ENCODE results near the gene POLD2.

POLD2 gene

DNA sequence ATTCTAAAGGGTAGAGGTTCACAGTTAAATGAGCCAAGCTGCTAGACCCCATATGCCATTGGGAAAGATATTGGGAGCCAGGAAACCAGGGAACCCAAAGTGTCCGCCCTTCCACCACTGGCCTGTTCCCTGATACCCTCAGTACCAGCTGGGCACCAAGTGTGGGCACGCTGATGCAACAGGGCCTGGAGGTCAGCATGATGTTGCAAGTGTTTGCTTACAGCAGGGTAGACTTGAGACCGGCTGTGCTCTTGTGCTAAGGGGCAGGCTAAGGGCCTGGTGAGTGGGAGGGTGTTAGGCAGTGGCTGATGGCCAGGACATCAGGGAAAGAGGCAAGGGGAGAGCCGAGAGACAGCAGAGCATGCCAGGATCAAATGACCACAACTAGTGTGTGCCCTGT is 38.8 kb upstream of the POLD2 start:
- TF ChIP-seq, protein P1, sequence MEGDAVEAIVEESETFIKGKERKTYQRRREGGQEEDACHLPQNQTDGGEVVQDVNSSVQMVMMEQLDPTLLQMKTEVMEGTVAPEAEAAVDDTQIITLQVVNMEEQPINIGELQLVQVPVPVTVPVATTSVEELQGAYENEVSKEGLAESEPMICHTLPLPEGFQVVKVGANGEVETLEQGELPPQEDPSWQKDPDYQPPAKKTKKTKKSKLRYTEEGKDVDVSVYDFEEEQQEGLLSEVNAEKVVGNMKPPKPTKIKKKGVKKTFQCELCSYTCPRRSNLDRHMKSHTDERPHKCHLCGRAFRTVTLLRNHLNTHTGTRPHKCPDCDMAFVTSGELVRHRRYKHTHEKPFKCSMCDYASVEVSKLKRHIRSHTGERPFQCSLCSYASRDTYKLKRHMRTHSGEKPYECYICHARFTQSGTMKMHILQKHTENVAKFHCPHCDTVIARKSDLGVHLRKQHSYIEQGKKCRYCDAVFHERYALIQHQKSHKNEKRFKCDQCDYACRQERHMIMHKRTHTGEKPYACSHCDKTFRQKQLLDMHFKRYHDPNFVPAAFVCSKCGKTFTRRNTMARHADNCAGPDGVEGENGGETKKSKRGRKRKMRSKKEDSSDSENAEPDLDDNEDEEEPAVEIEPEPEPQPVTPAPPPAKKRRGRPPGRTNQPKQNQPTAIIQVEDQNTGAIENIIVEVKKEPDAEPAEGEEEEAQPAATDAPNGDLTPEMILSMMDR (IDR thresholded peaks at IDR 0.05; ENCODE audit: control insufficient read depth, extremely low read depth, insufficient read depth), result no peak

DNA sequence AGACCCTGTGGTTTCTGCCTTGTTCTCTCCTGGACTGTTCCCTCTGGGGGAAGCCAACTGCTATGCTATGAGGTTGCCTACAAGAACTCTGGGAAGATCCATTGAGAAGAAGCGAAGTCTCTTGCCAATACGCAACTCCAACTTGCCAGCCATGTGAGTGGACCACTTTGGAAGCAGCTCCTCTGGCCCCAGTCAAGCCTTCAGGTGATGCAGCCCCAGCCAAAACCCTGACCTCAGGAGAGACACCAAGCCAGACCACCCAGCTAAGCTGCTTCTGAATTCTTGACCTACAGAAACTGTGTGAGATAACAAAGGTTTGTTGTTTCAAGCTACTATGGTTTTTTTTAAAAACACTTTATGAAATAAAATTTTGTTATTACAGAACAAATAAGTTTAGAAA is 38.0 kb upstream of the POLD2 start:
- TF ChIP-seq, protein P1 (IDR thresholded peaks at IDR 0.05; ENCODE audit: control insufficient read depth, extremely low read depth, insufficient read depth), result no peak
- no peak overlapping the region for H3K4me3 ChIP-seq (ENCODE audit: low read depth, low read length)
- DNase-seq (ENCODE audit: low read depth), result no peak

More for the DNA sequence above, 38.8 kb upstream of the POLD2 start:
- H3K4me3 ChIP-seq (ENCODE audit: low read depth, low read length), result no peak overlapping the region
- no peak for DNase-seq (ENCODE audit: low read depth)

DNA sequence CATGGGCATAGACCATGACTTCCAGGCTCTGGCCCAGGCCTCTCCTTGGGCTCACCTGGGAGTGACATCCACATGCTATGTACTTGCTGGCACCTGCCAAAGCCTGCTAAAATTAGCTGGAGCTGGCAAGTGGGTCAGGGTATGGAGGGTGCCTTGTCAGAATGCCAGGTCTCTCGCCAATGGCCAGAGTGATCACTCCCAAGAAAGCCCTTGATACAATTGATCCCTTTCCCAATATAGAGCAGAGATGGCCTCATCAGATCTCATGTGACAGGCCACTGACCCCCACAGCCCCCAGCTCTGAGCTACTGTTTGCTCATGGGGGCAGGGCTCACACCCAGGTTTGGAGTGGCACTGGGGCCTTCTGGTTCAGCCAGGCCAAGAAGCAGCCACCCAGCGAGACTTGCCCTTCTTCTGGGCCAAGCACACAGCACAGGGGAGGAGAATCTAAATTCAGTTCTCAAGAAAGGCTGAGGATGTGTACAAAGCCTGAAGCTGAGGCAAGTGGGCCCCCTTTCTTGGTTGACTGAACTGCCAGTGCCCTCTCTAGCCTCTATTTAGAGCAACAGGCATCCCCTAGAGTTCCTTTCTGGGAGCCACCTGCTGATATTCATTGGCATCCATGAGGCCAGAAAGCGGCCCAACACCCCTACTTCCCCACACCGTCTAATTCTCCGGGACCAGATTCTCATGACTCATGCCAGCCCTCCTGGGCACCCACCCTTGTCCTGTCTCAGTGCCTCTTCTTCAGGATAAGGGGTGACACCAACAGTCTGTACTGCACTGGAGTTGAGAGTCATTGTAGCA is 36.7 kb upstream of the POLD2 start:
- no peak for DNase-seq (ENCODE audit: low read depth)
- TF ChIP-seq, protein P1 (IDR thresholded peaks at IDR 0.05; ENCODE audit: control insufficient read depth, extremely low read depth, insufficient read depth), result no peak
- H3K4me3 ChIP-seq (ENCODE audit: low read depth, low read length), result no peak overlapping the region

DNA sequence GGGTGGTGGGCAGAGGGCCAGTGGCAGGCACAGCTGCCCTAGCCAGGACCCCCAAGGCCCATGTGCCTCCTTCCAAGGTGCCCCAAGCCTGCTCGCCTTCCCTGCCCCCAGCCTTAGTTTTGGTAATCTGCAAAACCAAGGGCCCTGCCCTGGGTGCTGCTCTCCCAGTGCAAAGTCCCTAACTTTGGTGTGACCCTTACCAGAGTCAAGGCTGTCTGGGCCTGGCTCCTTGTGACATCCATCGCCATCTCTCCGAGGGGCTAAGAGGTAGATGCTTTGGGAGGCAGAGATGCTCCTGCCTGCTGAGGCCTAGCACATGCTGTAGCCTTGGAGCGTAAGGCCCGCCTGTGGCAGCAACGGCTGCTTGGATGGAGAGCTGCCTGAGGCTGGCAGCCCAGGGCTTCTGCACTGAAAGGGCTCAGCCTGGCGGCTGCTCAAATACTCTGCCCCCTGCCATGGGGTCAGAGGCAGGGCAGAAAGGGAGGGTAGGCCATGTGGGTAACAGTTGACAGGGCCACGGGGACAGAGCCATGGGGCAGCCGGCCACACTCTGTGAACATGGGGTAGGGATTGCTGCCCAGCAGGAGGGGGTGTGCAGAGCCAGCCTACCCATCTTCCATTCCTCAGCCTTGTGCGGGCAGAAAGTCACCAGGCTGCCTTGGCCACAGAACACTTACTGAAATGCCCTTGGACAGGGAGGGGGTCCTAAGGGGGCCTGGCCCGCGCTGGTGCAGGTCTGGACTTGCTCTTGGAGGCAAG is 35.7 kb upstream of the POLD2 start:
- no peak for DNase-seq (ENCODE audit: low read depth)
- H3K4me3 ChIP-seq (ENCODE audit: low read depth, low read length), result no peak overlapping the region
- TF ChIP-seq, protein P1 (IDR thresholded peaks at IDR 0.05; ENCODE audit: control insufficient read depth, extremely low read depth, insufficient read depth), result no peak

DNA sequence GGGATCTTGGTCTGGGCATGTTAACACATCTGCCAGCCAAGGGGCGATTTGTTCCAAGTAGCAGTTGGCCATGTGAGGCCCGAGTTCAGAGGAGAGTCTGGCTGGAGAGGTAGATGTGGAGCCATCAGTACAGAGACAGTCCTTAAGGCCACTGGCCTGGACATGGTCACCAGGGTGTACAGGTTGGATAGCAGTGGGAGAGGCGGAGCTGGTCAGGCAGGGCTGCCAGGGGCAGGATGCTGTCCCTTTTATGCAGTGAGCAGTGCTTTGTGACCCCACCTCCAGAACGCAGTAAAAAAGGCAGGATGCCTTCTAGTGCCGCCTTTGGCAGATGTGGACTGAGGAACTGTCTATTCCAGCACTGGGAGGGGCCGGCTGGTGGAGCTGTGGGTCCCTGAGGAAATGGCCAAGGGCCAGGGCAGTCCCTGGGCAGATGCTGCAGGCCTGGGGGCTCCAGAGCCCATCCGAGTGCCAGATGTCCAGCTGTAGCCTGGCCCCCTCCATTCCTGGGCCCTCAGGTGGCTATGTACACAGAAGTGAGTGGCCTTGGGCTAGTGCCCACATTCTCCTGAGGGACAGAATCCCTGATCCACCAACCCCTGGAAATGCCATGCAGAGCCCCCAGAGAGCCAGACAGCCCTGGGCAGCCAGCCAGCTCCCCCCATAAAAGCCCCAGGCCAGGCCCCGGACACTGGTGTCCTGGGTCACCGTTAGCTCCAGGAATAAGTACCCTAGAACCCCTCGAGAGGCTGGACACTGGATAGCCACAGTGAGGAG is 34.9 kb upstream of the POLD2 start:
- DNase-seq (ENCODE audit: low read depth), result no peak
- no peak overlapping the region for H3K4me3 ChIP-seq (ENCODE audit: low read depth, low read length)
- TF ChIP-seq, protein P1 (IDR thresholded peaks at IDR 0.05; ENCODE audit: control insufficient read depth, extremely low read depth, insufficient read depth), result no peak

DNA sequence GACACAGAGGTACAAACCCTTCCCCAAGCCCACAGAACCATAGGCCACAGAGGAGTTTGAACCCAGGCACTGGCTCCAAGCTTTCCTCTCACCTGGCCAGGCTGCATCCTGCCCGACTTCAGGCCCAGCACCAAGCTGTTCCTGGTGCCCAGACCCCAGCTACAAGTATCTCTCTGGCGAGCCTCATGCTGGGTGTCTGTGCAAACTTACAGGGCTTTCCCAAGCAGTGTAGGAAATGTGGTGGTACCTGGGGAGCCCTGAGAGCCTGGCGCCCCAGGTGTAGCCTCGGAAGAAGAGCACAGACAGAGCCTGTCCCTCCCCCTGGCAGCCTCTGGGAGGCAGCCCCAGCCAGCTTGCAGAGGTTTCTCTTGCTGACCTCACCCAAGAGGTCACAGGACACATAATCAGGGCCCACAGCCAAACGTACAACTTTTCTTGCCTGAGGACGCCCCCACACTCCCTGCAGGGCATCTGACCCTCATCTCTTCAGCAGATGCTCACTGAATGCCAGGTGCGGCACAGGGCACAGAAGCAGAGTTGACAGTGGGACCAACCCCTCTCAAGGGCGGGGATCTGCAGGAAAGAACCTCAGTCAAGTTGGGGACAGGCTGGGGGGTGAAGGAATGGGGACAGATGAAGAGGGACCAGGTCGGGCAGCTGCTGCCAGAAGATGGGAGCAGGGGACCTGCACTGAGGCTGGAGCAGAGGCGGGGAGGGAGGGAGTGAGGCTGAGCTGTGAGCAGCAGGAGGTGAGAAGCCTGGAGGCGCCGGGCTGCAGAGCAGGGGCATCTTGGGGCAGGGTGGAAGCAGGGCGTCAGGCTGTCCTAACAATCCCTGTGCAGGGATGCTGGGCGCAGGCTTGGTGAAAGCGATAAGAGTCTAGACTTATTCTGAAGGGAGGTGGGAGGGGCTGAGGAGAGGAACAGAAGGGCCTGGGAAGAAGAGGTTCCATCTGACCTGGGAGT is 34.0 kb upstream of the POLD2 start:
- DNase-seq (ENCODE audit: low read depth), result no peak
- TF ChIP-seq, protein P1 (IDR thresholded peaks at IDR 0.05; ENCODE audit: control insufficient read depth, extremely low read depth, insufficient read depth), result 0 out of 2 replicates have a peak, but pooled peaks have one; percentile 7

More for the DNA sequence above, 34.0 kb upstream of the POLD2 start:
- H3K4me3 ChIP-seq (ENCODE audit: low read depth, low read length), result no peak overlapping the region

All from LNCaP clone FGC (cell line).